ENCODE measurements around the gene AKR1C8.
"Not testable (repeated sequence)": the region's sequence is repeated elsewhere in the genome, so short reads cannot be mapped to it uniquely, and the experiment has no call there.

Gene AKR1C8

DNA sequence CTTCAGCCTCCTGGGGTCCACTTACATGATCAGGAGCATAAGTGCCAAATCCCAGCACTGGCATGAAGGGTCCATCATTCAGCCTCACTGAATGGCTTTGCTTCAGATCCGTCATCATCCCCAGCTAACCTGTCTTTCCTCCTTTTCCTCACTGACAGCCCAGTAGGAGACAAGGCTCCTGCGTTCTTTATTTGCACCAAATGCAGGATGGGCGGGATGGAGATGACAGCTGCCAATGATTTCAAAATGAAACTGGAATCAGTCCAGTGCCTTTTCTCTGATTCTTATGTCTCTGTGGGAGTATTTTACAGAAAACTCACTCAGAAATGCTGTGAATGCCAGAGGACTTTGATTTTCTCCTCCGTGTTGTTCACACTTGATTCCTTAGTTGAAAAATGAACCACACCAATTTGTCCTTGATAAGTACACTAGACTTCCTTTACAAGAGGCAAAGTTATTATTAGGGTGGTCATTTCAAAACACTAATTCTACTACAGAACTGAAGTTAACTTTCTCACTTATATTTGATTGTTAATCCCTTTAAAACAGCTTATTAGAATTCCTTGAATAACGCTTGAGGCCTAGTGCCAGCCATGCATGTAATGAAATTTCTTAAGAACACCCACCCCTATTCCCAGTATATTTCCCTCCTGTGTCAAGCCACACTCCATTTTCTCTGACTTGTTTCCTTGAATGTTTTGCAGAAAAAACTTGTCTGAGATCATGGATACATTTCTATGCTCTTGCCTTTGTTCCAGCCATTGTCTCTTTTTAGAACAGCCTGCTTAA, at the start of gene AKR1C8:
Gene AKR1C8 (minus strand): TSS at position 164 of the 789 bp plus-strand sequence. CDS start 46 bp downstream, at position 118.
- TF ChIP-seq ZFX (IDR thresholded peaks at IDR 0.05), result no peak
- TF ChIP-seq, protein P1, sequence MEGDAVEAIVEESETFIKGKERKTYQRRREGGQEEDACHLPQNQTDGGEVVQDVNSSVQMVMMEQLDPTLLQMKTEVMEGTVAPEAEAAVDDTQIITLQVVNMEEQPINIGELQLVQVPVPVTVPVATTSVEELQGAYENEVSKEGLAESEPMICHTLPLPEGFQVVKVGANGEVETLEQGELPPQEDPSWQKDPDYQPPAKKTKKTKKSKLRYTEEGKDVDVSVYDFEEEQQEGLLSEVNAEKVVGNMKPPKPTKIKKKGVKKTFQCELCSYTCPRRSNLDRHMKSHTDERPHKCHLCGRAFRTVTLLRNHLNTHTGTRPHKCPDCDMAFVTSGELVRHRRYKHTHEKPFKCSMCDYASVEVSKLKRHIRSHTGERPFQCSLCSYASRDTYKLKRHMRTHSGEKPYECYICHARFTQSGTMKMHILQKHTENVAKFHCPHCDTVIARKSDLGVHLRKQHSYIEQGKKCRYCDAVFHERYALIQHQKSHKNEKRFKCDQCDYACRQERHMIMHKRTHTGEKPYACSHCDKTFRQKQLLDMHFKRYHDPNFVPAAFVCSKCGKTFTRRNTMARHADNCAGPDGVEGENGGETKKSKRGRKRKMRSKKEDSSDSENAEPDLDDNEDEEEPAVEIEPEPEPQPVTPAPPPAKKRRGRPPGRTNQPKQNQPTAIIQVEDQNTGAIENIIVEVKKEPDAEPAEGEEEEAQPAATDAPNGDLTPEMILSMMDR (conservative IDR thresholded peaks at IDR 0.05), result no peak
- no peak within 1 kb of the TSS for H3K27ac ChIP-seq

DNA sequence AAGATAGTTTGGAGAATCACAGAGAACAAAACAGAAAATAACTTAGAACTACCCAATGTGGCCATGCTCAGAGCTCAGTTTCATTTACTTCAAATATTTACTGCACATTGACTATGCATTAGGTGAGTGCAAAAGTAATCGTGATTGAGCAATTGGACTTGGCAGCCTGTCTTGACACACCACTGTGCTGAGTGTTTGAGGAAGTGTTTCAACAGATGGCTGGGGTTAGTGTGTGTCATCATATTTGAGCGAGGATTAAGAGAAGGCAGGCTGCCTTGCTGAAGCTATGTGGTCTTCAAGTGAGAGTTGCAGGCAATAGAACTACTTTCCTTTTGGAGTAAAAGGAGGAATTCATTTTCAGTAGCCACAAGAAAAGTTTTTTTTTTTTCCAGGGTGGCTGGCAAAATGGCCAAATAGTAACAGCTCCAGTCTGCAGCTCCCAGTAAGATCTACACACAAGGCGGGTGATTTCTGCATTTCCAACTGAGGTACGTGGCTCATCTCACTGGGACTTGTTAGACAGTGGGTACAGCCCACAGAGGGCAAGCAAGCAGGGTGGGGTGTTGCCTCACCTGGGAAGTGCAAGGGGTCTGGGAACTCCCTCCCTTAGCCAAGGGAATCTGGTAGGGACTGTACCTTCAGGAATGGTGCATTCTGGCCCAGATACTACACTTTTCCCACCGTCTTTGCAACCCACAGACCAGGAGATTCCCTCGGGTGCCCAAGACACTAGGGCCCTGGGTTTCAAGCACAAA, 49.3 kb upstream of the AKR1C8 start:
- H3K27ac ChIP-seq, result peak overlapping the region; percentile 30
- no peak for TF ChIP-seq ZFX (IDR thresholded peaks at IDR 0.05)
- TF ChIP-seq, protein P1 (conservative IDR thresholded peaks at IDR 0.05), result no peak

DNA sequence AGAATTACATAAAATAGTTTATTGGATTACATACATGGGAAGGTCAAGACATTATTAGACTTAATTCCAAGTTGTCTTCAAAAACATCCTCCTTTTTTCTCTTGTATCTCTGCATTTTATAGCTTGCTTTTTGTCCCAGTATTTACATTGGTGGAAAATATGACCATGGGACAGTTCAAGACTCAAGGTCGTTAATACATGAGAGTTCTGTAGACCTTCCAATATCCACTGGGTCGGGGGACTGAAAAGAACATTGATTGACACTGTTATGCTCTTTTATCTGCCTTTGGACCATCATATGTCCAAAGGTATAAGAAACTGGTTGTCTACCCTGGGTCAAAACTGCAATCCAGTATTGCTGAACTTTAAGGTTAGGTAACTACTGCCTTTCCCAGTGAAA, 48.4 kb upstream of the AKR1C8 start:
- no peak for TF ChIP-seq ZFX (IDR thresholded peaks at IDR 0.05)
- H3K27ac ChIP-seq, result no peak overlapping the region

DNA sequence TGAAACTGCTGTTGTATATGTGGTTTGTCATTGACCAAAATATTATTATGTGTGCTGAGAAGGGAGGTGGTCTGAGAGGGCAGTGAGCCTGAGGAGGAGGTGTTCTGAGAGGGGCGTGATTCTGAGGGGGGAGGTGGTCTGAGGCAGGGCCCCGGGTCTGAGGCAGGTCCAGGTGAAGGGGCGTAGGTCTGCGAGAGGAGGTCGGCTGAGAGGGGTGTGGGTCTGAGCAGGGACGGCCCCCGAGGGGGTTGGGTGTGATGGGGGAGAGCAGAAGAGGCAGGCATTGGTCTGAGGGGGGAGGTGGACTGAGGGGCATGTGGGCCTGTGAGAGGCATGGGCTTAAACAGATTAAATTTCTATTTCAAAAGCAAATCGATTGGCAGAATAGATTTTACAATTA, 44.1 kb upstream of the AKR1C8 start:
- no peak for TF ChIP-seq ZFX (IDR thresholded peaks at IDR 0.05)
- TF ChIP-seq, protein P1 (conservative IDR thresholded peaks at IDR 0.05), result no peak
- no peak overlapping the region for H3K27ac ChIP-seq

DNA sequence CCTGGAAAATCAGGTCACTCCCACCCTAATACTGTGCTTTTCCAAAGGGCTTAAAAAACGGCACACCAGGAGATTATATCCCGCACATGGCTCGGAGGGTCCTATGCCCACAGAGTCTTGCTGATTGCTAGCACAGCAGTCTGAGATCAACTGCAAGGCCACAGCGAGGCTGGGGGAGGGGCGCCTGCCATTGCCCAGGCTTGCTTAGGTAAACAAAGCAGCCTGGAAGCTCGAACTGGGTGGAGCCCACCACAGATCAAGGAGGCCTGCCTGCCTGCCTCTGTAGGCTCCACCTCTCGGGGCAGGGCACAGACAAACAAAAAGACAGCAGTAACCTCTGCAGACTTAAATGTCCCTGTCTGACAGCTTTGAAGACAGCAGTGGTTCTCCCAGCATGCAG, 38.0 kb upstream of the AKR1C8 start:
- not testable (repeated sequence) for H3K27ac ChIP-seq

DNA sequence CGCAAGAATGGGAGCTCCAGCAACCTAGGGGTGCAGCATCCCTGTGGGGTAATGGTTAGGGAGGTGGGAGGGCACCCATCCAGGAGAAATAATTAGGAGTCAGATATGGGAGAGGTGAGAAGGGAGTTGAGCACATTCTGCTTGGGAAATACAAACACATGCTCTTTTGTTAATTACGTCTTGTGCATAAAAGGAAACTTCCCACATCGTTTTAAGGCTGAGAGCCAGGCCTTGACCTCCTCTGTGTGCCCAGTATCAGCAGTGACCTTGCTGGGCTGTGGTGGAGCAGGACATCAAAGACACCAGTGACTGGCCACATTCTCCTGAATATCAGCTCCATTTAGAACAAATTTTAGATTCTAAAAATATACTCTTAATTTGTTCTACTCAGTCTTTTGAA, 34.3 kb upstream of the AKR1C8 start:
- TF ChIP-seq, protein P1 (conservative IDR thresholded peaks at IDR 0.05), result no peak
- TF ChIP-seq ZFX (IDR thresholded peaks at IDR 0.05), result no peak
- no peak overlapping the region for H3K27ac ChIP-seq

DNA sequence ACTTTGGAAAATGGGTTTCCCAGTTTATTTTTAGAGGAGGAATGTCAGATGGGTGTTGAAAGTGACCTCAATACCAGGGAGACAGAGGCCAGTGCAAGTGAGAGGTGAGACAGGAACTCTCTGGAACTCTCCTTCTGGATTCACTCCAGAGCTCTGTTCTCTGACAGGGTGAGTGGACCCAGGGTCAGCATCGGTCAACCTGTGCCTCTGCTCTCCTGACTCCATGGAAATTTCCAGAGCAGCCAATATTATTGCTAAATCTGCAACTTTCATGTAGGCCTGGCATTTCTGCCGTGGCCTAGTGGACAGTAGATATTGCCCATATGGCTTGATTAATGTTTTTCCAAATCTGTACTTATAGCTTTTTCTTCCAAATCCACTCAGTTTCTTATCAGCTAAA, 31.9 kb upstream of the AKR1C8 start:
- no peak overlapping the region for H3K27ac ChIP-seq
- TF ChIP-seq ZFX (IDR thresholded peaks at IDR 0.05), result no peak
- TF ChIP-seq, protein P1 (conservative IDR thresholded peaks at IDR 0.05), result no peak

DNA sequence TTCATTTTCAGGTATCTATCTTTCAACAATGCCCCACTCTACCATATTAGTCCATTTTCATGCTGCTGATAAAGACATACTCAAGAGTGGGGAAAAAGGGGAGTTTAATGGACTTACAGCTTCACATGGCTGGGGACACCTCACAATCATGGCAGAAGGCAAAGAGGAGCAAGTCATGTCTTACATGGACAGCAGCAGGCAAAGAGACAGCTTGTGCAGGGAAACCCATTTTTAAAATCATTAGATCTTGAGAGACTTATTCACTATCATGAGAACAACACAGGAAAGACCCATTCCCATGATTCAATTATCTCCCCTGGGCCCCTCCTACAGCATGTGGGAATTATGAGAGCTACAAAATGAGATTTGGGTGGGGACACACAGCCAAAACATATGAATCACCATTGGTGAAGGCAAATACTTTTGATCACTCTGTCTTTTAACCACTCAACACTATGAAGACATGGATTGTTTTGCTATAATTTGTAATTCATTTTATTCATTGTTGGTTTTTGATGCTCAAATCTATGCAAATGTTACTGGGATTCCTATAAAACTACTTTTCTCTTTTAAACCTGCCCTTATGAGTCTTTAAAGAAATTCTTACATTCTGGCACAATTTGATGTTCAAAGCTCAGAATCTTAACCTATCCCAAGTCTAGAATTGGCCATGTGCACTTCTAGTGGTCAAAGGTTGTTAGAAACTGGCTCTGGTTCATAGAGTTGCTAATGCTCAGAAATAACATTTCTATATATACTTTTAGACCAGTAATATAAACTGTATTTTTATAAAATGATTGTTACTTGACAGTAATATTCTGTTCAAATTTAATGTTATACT, 27.0 kb upstream of the AKR1C8 start:
- H3K27ac ChIP-seq, result no peak overlapping the region
- TF ChIP-seq, protein P1 (conservative IDR thresholded peaks at IDR 0.05), result no peak
- no peak for TF ChIP-seq ZFX (IDR thresholded peaks at IDR 0.05)

Measured in C4-2B (cell line).